ENCODE measurements around the gene ATP6V0C. TPM values are rescaled to one million over a fixed set of nuclear protein-coding genes. Genes with fewer than 3 reads are reported as not detected.
A peak's percentile ranks its signal among the peaks of the same experiment; 100 is the strongest.

Gene ATP6V0C
- total and polyA plus RNA-seq, 5 donors from 2014 or later = 62.1 to 188 (median 73.9) TPM

- Histone ChIP-seq H3K9me3 (ENCODE audit: control insufficient read depth in 2 of 2, low read length in 2 of 2) (no peaks in the 10 kb centered on the region), H3K4me3 (ENCODE audit: low read depth, low read length) (no peak overlapping the region), H3K4me1 (ENCODE audit: control insufficient read depth, insufficient read depth, low read length, poor library complexity, severe bottlenecking) (peaks cover 39% of the 10 kb centered on the region), H3K27ac (ENCODE audit: insufficient read depth, low read length, poor library complexity, severe bottlenecking) (peak overlapping the region; percentile 97), H3K27me3 (ENCODE audit: control insufficient read depth, insufficient read depth, low read length) (no peaks in the 10 kb centered on the region), H3K36me3 (ENCODE audit: control insufficient read depth, insufficient read depth, low read length) (no peaks in the 10 kb centered on the region)
- Mint-ChIP-seq H3K9me3 (no peaks in the 10 kb centered on the region), H3K4me1 (peaks cover 19 to 49% (median 28%) of the 10 kb centered on the region in 4 donors), H3K27ac (peak overlapping the region; percentile 90 to 99 (median 93)), H3K36me3 (peaks cover 11% of the 10 kb centered on the region), H3K4me3 (peak overlapping the region; percentile 83 to 95 (median 92)), H3K27me3 (peaks cover 11% of the 10 kb centered on the region)
- no peak for ATAC-seq (ENCODE audit: low read depth in 2 of 2)
- peak in 1 of 3 donors; percentile 22 for DNase-seq
Measured at GRCh38 chr16:2512735-2513404, 882 bp upstream of the ATP6V0C start.

- Mint-ChIP-seq H3K27me3 (peaks cover 11% of the 10 kb centered on the region), H3K36me3 (peaks cover 11% of the 10 kb centered on the region), H3K4me1 (peaks cover 19 to 63% (median 33%) of the 10 kb centered on the region in 4 donors), H3K27ac (peak overlapping the region; percentile 94 to 97 (median 95)), H3K4me3 (peak overlapping the region; percentile 91 to 96 (median 94)), H3K9me3 (no peaks in the 10 kb centered on the region)
- Histone ChIP-seq H3K4me3 (ENCODE audit: low read depth, low read length) (peak overlapping the region; percentile 83), H3K27ac (ENCODE audit: insufficient read depth, low read length, poor library complexity, severe bottlenecking) (peak overlapping the region; percentile 97), H3K27me3 (ENCODE audit: control insufficient read depth, insufficient read depth, low read length) (no peaks in the 10 kb centered on the region), H3K36me3 (ENCODE audit: control insufficient read depth, insufficient read depth, low read length) (peaks cover 6% of the 10 kb centered on the region), H3K4me1 (ENCODE audit: control insufficient read depth, insufficient read depth, low read length, poor library complexity, severe bottlenecking) (peaks cover 53% of the 10 kb centered on the region), H3K9me3 (ENCODE audit: control insufficient read depth in 2 of 2, low read length in 2 of 2) (no peaks in the 10 kb centered on the region)
- peak in 2 of 3 donors; percentile 39 to 45 for DNase-seq
- no peak for ATAC-seq (ENCODE audit: low read depth in 2 of 2)
Measured at GRCh38 chr16:2514333-2515179, 804 bp downstream of the ATP6V0C start.

GRCh38 chr16:2515180-2515851 lies 1.6 kb downstream of the ATP6V0C start:
- Histone ChIP-seq H3K36me3 (ENCODE audit: control insufficient read depth, insufficient read depth, low read length) (peaks cover 7% of the 10 kb centered on the region), H3K27me3 (ENCODE audit: control insufficient read depth, insufficient read depth, low read length) (no peaks in the 10 kb centered on the region), H3K4me1 (ENCODE audit: control insufficient read depth, insufficient read depth, low read length, poor library complexity, severe bottlenecking) (peaks cover 58% of the 10 kb centered on the region), H3K9me3 (ENCODE audit: control insufficient read depth in 2 of 2, low read length in 2 of 2) (no peaks in the 10 kb centered on the region), H3K4me3 (ENCODE audit: low read depth, low read length) (peak overlapping the region; percentile 83), H3K27ac (ENCODE audit: insufficient read depth, low read length, poor library complexity, severe bottlenecking) (peak overlapping the region; percentile 97)
- peak overlapping the region; percentile 94 to 97 (median 95) for H3K27ac Mint-ChIP-seq
- peaks cover 11% of the 10 kb centered on the region for H3K27me3 Mint-ChIP-seq
- H3K4me3 Mint-ChIP-seq = peak overlapping the region; percentile 91 to 96 (median 94)
- H3K36me3 Mint-ChIP-seq = peaks cover 11% of the 10 kb centered on the region
- ATAC-seq (ENCODE audit: low read depth in 2 of 2) = no peak
- DNase-seq = no peak
- H3K9me3 Mint-ChIP-seq = no peaks in the 10 kb centered on the region
- peaks cover 25 to 68% (median 38%) of the 10 kb centered on the region in 4 donors for H3K4me1 Mint-ChIP-seq

- Mint-ChIP-seq H3K27me3 (peaks cover 16% of the 10 kb centered on the region), H3K4me1 (peaks cover 25 to 78% (median 38%) of the 10 kb centered on the region in 4 donors), H3K27ac (peak overlapping the region; percentile 60 to 97 (median 95)), H3K36me3 (peaks cover 11% of the 10 kb centered on the region), H3K9me3 (peaks cover 0 to 3% (median 0%) of the 10 kb centered on the region in 7 donors), H3K4me3 (peak overlapping the region; percentile 91 to 96 (median 94))
- peaks cover 69% of the 10 kb centered on the region for H3K4me1 ChIP-seq (ENCODE audit: control insufficient read depth, insufficient read depth, low read length, poor library complexity, severe bottlenecking)
- peak overlapping the region; percentile 8 for H3K27ac ChIP-seq (ENCODE audit: insufficient read depth, low read length, poor library complexity, severe bottlenecking)
- DNase-seq (no peak), ATAC-seq (ENCODE audit: low read depth in 2 of 2) (no peak)
- H3K9me3 ChIP-seq (ENCODE audit: control insufficient read depth in 2 of 2, low read length in 2 of 2) = no peaks in the 10 kb centered on the region
- H3K4me3 ChIP-seq (ENCODE audit: low read depth, low read length) = no peak overlapping the region
- peaks cover 7% of the 10 kb centered on the region for H3K36me3 ChIP-seq (ENCODE audit: control insufficient read depth, insufficient read depth, low read length)
- no peaks in the 10 kb centered on the region for H3K27me3 ChIP-seq (ENCODE audit: control insufficient read depth, insufficient read depth, low read length)
Measured at GRCh38 chr16:2516391-2517240, 2.9 kb downstream of the ATP6V0C start.

GRCh38 chr16:2517954-2518605 lies 4.3 kb downstream of the ATP6V0C start:
- Histone ChIP-seq H3K27me3 (ENCODE audit: control insufficient read depth, insufficient read depth, low read length) (no peaks in the 10 kb centered on the region), H3K36me3 (ENCODE audit: control insufficient read depth, insufficient read depth, low read length) (peaks cover 11% of the 10 kb centered on the region), H3K27ac (ENCODE audit: insufficient read depth, low read length, poor library complexity, severe bottlenecking) (no peak overlapping the region), H3K4me3 (ENCODE audit: low read depth, low read length) (no peak overlapping the region), H3K9me3 (ENCODE audit: control insufficient read depth in 2 of 2, low read length in 2 of 2) (no peaks in the 10 kb centered on the region), H3K4me1 (ENCODE audit: control insufficient read depth, insufficient read depth, low read length, poor library complexity, severe bottlenecking) (peaks cover 64% of the 10 kb centered on the region)
- H3K4me1 Mint-ChIP-seq = peaks cover 25 to 70% (median 36%) of the 10 kb centered on the region in 4 donors
- H3K36me3 Mint-ChIP-seq = peaks cover 11% of the 10 kb centered on the region
- no peak for DNase-seq
- peak overlapping the region in 3 of 4 donors; percentile 58 to 96 (median 91) for H3K4me3 Mint-ChIP-seq
- H3K27me3 Mint-ChIP-seq = peaks cover 16% of the 10 kb centered on the region
- H3K27ac Mint-ChIP-seq = peak overlapping the region; percentile 7 to 95 (median 88)
- no peak for ATAC-seq (ENCODE audit: low read depth in 2 of 2)
- peaks cover 0 to 3% (median 0%) of the 10 kb centered on the region in 7 donors for H3K9me3 Mint-ChIP-seq

- Mint-ChIP-seq H3K27me3 (peaks cover 16% of the 10 kb centered on the region), H3K27ac (peak overlapping the region; percentile 86 to 92 (median 88)), H3K9me3 (peaks cover 0 to 3% (median 0%) of the 10 kb centered on the region in 7 donors), H3K4me3 (peak overlapping the region; percentile 61 to 96 (median 82)), H3K36me3 (peaks cover 11% of the 10 kb centered on the region), H3K4me1 (peaks cover 25 to 73% (median 39%) of the 10 kb centered on the region in 4 donors)
- Histone ChIP-seq H3K9me3 (ENCODE audit: control insufficient read depth in 2 of 2, low read length in 2 of 2) (no peaks in the 10 kb centered on the region), H3K27me3 (ENCODE audit: control insufficient read depth, insufficient read depth, low read length) (no peaks in the 10 kb centered on the region), H3K4me1 (ENCODE audit: control insufficient read depth, insufficient read depth, low read length, poor library complexity, severe bottlenecking) (peaks cover 61% of the 10 kb centered on the region), H3K4me3 (ENCODE audit: low read depth, low read length) (no peak overlapping the region), H3K36me3 (ENCODE audit: control insufficient read depth, insufficient read depth, low read length) (peaks cover 21% of the 10 kb centered on the region), H3K27ac (ENCODE audit: insufficient read depth, low read length, poor library complexity, severe bottlenecking) (peak overlapping the region; percentile 85)
- DNase-seq (no peak), ATAC-seq (ENCODE audit: low read depth in 2 of 2) (no peak)
Measured at GRCh38 chr16:2518823-2519710, 5.3 kb downstream of the ATP6V0C start.

Measured in CD4-positive, CD25-positive, alpha-beta regulatory T cell (primary cell).